Inflammatory macrophage treated with lipopolysaccharide for 4 hours (primary cell): ENCODE measurements around the gene PRR35.

Experiments used
- DNase-seq: peaks from one replicate; pipeline ENCODE4 v3.0.0-alpha.2; 2020

PRR35 gene

GRCh38 chr16:549544-550263, 10.5 kb upstream of the PRR35 start:
- no peak for DNase-seq

DNA sequence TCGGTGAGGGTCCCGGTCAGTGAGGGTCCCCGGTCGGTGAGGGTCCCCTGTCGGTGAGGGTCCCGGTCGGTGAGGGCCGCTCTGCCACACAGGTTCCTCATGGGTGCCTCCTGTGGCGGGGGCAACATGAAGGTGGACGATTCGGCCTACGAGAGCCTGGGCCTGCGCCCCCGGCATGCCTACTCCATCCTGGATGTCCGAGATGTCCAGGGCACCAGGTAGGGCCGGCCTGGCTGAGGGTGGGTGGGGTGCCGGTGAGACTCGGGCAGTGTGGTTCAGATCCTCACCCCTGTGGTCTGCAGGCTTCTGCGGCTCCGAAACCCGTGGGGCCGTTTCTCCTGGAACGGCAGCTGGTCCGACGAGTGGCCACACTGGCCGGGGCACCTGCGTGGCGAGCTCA, 9.0 kb upstream of the PRR35 start:
- DNase-seq: no peak

GRCh38 chr16:552171-552570, 8.0 kb upstream of the PRR35 start:
- no peak for DNase-seq

GRCh38 chr16:553601-554296, 6.4 kb upstream of the PRR35 start:
- DNase-seq: no peak

GRCh38 chr16:554297-554621, 5.9 kb upstream of the PRR35 start:
- DNase-seq: no peak

- no peak for DNase-seq
Measured at GRCh38 chr16:554640-555365, 5.4 kb upstream of the PRR35 start.

- no peak for DNase-seq
Measured at GRCh38 chr16:555528-556473, 4.4 kb upstream of the PRR35 start.

DNA sequence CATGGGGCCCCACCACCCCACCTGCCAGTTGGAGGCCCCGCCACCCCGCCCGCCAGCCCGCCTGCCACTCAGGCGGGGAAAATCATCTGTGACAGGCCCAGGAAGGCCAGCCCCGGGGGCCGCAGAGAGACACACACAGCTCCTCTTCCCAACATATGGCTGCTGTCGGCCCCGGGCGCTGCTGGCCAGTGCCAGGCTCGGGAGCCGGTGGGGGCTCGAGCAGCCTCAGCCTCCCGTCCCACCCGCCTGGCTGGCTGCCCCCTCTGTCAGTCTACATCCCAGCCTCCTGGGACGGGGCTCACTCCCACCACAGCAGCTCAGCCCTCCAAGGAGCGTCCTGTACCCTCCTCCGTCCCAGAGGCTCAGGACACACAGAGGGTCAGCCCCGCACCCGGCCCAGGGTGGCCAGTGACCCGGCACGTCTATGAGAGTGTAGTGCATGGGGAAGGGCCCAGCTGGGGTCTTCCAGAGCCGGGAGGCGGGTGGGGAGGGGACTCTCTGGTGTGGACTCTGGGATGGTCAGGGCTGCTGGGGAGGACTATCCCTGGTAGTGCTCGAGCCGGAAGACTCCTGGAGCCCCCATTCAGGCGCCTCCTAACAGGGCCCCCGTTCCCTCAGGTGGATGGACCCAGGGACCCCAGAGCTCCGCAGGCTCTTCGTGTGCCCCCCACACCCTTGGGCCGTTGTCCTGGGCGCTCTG, 3.6 kb upstream of the PRR35 start:
- DNase-seq: no peak

DNA sequence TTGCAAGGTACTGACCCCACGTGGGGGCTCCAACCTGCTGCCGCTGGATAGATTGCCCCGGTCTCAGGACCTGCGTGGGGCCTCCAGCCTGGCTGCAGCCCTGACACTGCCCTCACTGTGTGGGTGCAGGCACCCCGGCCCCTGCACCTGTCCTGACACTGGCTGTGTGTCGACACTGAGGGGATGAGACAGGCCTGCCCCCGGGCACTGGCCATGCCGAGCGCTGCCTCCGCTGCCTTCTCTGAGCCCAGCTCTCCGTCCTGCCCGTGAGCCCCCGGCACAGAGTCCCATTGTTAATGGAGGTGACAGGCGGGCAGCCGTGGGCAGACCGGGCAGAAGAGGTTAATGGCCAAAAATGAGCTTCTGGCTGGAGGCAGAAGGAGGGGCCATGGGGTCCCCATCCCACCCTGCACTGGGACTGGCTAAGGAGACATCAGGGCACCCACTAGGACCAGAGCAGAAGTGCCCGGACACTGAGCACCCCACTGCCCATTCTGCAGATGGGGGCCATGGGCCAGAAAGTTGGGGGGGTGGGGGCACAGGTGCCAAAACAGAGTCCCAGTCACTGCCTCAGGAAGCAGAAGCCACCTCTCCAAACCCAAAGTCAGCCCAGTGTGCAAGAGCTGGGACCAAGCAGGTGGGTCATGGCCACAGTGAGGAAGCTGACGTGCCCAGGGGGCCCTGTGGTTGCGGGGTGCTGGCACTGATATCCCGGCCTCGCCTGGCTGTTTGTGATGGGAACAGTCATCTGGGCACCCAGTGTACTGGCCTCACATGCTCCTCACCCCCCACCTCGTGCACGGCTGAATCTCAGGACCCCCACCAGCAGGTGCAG, 2.5 kb upstream of the PRR35 start:
- no peak for DNase-seq

- DNase-seq: no peak
Measured at GRCh38 chr16:558298-559020, 1.7 kb upstream of the PRR35 start.

- no peak for DNase-seq
Measured at GRCh38 chr16:559021-559380, 1.2 kb upstream of the PRR35 start.

- DNase-seq: no peak
Measured at GRCh38 chr16:559411-560203, 587 bp upstream of the PRR35 start.

DNA sequence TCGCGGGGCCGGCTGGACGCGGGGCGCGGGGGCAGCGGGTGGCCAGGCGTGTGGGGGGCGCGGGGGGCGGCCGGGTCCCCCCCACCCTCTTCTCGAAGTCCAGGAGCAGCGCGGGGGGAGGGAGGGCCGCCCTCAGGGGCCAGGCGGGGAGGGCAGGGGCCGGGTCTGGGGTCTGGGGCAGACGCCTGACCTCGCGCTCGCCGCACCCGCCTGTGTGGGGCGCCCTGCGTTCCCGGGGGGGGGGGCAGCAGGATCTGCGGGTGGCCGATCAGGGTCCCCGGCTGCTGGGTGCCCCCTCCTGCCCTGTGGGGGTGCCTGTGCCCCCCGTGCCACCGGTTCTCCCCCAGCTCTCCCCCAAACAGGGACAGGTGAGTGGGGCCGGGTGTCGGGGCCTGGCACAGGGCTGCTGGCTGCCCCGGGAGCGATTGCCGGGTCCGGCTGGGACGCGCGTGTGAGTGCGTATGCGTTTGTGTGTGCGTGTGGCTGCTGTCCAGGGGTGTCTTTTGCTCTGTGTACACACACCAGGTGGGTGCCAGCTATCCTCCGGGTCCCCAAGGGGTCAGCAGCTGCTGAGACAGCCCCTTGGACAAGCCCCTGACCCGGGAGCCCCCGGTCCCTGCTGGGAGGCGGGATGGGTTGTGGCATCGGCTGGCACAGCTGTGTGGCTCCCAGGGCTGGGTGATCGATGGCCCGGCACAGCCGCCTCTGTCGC, 663 bp downstream of the PRR35 start:
- no peak for DNase-seq

DNA sequence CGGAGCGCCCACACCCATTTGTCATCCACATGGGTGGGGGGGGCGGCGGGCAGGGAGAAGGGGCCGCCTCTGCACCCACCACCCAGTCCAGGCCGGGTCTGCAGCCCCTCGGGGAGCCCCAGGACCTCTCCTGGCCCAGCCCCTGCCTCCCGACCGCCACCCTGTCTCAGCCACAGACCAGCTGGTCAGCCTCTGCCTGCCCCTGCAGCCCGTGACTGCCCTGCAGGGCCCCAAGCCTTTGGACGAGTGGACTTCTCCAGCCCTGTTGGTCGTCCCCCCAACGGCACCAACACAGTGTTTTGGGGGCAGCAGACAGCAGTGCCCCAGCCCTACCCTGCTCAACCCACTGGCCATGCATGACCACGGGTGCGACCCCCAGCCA, 1.2 kb downstream of the PRR35 start:
- DNase-seq: no peak

GRCh38 chr16:561957-562938, 2.1 kb downstream of the PRR35 start:
- no peak for DNase-seq

GRCh38 chr16:563072-563644, 3.0 kb downstream of the PRR35 start:
- no peak for DNase-seq

DNA sequence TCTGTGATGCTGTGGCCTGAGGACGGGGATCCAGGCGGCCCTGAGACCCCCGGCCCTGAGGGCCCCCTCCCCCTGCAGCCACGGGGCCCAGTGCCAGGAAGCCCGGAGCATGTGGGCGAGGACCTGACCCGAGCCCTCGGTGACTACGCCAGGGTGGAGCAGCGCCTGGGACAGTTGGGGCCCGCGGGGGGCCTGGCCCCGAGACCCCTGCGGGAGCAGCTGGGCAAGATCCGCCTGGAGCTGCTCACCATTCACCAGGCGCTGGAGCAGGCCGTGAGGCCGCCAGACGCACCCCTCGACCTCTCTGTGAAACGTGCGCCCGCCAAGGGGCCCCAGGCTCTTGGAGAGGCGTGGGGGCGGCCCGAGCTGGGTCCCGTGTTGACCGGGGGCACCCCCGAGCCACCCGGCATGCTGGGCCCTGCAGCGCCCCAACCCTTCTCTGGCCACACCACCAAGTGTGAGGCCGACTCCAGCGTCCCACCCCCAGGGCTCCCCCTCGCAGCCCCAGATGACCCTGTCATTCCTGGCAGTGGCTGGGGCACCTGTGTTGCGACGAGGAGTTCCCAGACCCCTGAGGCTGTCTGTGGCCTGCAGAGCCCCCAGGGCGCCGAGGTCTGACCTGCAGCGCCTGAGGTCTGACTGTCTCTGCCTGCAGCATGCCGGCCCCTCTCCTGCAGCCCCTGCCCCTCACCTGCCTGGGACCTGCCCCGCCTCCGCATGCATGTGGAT, 4.7 kb downstream of the PRR35 start:
- DNase-seq: no peak
